Measurements from ENCODE around the gene EXOC4.

DNA sequence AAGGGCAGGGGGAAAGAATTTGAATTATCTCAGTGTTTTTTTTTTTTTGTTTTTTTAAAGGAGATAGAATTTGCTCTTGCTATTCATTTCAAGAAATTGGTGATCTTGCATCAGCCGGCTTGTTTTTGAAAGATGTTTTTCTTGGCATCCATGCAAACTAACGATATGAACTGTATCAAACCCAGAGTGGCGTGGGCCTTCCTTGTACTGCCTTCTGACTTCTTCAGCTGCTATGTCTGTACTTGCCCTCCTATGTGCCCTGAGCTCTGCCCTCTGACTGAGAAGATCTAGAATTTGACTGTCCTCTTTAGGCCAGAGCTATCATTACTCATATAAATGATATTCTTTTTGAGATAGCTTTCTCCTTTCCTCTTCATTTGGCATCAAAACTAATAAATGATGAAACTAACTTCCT is 183.1 kb downstream of the EXOC4 start:
- TF ChIP-seq, protein P1, sequence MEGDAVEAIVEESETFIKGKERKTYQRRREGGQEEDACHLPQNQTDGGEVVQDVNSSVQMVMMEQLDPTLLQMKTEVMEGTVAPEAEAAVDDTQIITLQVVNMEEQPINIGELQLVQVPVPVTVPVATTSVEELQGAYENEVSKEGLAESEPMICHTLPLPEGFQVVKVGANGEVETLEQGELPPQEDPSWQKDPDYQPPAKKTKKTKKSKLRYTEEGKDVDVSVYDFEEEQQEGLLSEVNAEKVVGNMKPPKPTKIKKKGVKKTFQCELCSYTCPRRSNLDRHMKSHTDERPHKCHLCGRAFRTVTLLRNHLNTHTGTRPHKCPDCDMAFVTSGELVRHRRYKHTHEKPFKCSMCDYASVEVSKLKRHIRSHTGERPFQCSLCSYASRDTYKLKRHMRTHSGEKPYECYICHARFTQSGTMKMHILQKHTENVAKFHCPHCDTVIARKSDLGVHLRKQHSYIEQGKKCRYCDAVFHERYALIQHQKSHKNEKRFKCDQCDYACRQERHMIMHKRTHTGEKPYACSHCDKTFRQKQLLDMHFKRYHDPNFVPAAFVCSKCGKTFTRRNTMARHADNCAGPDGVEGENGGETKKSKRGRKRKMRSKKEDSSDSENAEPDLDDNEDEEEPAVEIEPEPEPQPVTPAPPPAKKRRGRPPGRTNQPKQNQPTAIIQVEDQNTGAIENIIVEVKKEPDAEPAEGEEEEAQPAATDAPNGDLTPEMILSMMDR (conservative IDR thresholded peaks at IDR 0.05; ENCODE audit: low read length), result no peak
- no peak for TF ChIP-seq EZH2phosphoT487 (IDR thresholded peaks at IDR 0.05; ENCODE audit: borderline replicate concordance)
